GM18520 (cell line): ENCODE results near the gene MFNG.

ENCODE experiments used
- ATAC-seq: cut with Tn5 transposase; IDR thresholded peaks from one replicate; pipeline ENCODE4 v1.9.1; 2021; ENCODE audit not compliant: unreplicated experiment

The MFNG gene

DNA sequence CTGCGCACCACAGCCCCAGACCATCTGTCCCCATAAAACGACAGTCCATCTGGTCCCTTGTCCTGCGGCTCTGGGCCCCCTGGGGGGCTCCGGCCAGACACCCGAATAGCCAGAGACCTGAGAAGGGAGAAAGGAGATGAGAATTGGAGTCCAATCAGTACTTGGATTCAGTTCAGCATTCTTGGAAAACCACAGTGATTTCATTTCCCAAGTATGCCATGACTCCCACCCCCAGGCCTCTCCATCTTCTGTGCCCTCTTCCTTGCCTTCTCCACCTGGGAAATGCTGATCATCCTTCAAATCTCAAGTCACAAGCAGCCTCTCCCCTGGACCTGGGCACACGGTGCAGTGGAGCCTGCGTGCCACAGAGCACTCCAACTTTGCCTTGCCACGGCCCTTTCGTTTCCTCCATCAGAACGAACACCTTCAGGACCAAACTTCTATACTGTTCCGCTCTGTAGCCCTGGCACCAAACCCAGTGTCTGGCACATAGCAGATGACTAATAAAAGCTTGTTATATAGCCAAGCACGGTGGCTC lies 10.9 kb upstream of the MFNG start:
- no peak for ATAC-seq

DNA sequence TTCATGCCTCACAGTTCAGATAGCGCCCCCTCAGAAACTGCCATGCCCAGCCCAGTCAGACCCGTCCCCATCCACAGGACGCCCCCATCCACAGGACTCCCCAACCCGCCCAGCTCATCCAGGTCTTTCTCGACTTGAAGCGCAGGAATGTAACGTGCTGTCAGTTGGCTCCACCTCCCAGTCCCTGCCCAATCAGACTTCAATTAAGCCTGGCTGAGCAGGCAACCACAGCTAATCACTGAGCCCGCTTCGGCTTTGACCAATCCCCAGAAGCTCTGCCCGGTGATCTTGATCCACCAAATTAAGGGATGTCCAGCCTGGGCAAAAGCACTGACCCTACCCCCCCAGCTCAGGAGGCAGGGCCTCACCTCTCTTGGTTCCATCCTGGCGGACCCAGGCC lies 10.5 kb upstream of the MFNG start:
- ATAC-seq = no peak

GRCh38 chr22:37493979-37494378 lies 7.8 kb upstream of the MFNG start:
- no peak for ATAC-seq

DNA sequence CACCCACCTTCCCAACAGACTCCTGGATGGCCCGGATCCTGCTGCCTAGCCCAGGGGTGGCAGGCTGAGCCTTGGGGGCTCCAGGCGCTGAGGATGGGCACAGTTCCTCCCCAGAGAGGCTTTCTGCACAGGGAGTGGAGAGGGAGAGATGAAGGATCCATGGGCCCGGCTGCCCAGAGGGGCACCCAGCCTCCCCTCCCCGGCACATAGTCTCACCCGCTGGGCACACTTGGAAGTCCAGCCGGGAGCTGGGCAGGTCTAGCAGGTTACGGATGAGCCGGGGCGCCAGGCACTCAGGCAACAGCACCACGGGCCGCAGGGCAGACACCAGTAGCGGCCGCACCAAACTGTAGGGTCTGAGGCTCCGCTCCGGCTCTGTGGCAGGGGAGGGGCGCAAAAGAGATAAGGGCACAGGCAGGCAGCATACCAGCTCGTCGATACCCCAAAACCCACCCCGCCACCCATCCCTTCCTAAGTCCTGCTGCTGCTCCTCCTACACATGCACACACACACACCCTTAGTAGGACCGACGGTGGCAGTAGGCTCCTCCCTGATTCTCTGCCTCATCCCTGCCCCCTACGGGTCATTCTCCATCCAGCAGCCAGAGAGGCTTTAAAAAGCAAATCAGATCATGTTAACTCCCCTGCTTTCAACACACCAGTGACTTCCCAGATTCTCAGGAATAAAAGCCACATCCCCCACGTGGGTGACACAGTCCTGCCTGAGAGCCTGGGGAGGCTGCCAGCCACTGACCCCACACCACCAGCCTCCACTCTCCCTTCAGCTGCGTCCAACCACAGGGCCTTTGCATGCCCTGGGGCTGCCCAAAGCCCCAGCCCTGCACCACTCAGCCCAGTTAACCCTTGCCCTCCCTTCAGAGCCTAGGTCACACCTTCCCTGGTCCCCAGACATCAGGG lies 6.5 kb upstream of the MFNG start:
- ATAC-seq = no peak

DNA sequence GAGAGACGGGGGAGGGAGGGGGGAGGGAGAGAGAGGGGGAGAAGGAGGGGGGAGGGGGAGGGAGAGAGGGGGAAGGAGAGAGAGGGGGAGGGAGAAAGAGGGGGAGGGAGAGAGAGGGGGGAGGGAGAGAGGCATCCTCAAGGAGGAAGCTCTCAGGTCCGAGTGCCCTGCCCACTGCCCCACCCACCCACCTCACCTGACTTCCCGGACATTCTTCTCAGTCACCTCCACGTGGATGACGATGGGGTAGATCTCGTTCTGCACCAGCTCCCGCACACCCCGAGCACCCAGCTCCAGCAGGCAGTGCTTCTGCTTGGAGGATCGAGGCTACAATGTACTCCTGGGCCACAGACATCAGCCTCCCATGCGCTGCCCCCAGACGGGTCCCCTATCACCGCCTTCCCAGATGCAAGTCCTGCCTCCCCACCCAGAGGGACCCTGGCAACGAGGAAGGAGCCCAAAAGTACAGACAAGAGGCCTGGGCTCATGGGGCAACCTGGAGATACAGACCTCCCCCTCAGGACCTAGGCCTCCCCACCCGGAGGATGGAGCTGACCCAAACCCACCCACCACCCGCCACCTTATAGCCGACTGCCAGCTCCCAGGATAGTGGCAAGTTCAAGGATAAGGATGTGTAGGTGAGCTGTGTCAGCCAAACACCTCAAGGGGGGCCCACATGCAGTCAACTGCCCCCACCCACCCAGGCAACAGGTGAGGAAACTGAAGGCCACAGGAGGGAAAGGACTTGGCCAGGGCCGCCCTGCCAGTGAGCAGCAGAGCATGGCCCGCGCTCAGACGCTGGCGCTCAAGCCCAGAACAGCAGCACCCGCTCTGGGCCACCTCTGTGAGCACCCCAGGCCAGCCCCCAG lies 5.6 kb upstream of the MFNG start:
- no peak for ATAC-seq

DNA sequence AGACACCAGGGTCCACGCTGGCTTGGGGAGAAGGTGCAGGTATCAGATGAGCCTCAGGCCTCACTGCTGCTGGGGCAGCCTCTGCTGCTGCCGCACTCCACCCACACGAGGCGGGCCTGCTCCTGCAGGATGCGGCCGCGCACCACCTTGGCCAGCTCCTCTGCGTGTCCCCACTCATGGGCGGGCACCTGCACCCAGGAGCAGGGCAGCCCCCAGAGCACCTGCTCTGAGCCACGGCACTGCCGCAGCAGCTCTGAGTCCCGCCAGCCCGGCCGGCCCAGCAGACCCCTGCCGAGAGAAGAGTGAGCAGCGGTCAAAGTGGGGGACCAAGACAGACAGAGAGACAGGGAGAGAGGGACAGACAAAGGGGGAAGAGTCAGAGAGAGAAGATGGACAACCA lies 4.9 kb upstream of the MFNG start:
- ATAC-seq = no peak

GRCh38 chr22:37489983-37490382 lies 3.8 kb upstream of the MFNG start:
- no peak for ATAC-seq

GRCh38 chr22:37488337-37489135 lies 2.4 kb upstream of the MFNG start:
- no peak for ATAC-seq

- no peak for ATAC-seq
Measured at GRCh38 chr22:37487571-37487970, 1.4 kb upstream of the MFNG start.

- no peak for ATAC-seq
Measured at GRCh38 chr22:37487129-37487528, 945 bp upstream of the MFNG start.

DNA sequence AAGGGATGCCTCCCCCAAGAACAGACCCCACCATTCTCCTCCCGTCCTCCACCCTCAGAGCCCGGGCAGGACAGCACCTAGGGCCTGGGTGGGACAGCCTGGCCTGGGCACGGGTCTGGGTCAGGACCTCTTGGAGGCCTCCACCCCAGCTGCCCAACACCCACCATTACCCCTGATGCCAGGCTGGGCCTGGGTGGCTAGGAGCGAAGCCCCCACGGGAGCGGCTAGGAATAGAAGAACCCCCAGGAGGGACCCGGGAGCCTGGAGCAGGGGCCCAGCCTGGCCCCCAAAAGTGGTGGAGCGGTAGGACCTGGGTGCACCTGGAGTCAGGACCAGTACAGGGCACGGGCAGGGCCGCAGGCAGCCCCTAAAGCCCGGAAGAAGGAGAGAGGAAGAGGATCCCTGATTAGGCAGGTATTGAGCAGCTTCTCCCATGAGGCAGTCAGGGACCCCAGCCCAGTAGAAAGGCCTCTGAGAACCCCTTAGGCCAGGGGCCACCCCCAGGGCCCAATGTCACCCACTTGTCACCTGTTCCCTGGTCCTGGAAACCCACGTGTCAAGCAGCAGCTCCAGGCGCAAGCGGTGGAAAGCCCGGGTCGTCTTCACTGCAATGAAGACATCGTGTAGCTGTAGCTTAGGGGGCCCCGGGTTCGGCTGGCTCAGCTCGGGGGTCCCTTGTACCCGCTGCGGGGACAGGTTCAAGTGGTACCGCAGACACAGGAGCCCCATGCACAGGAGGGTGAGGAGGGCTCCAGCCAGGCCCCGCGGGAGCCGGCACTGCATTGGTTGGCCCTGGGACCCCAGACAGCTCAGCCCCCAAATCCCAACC lies 575 bp downstream of the MFNG start:
- no peak for ATAC-seq

- ATAC-seq = no peak
Measured at GRCh38 chr22:37484480-37485394, 1.4 kb downstream of the MFNG start.

GRCh38 chr22:37483050-37483449 lies 3.1 kb downstream of the MFNG start:
- ATAC-seq = no peak

- no peak for ATAC-seq
Measured at GRCh38 chr22:37482244-37482643, 3.9 kb downstream of the MFNG start.

DNA sequence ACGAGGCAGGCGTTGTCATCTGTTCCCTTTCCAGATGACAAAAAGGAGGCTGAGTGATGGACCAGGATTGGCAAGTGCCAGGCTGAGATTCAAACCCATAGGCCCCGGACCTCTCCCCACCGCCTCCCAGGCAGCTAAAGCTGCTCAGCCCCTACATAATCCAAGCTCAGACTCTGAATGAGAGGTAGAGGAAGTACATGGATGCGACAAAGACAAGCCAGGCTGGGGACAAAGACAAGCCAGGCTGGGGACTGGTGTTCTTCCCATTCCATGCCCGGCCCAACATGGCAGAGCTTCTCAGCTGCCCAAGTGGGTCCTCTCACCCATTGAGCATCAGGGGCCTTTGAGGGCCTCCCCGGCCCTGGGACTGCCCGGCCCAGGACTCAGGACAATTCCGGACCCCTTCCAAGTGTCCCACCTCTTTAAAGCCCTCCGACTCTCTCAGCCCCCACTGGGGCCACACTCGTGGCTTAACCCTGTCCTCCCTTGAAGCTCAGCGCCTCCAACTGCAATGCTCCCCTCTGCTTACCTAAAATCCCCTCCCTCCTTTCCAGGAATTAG lies 4.8 kb downstream of the MFNG start:
- ATAC-seq = no peak

DNA sequence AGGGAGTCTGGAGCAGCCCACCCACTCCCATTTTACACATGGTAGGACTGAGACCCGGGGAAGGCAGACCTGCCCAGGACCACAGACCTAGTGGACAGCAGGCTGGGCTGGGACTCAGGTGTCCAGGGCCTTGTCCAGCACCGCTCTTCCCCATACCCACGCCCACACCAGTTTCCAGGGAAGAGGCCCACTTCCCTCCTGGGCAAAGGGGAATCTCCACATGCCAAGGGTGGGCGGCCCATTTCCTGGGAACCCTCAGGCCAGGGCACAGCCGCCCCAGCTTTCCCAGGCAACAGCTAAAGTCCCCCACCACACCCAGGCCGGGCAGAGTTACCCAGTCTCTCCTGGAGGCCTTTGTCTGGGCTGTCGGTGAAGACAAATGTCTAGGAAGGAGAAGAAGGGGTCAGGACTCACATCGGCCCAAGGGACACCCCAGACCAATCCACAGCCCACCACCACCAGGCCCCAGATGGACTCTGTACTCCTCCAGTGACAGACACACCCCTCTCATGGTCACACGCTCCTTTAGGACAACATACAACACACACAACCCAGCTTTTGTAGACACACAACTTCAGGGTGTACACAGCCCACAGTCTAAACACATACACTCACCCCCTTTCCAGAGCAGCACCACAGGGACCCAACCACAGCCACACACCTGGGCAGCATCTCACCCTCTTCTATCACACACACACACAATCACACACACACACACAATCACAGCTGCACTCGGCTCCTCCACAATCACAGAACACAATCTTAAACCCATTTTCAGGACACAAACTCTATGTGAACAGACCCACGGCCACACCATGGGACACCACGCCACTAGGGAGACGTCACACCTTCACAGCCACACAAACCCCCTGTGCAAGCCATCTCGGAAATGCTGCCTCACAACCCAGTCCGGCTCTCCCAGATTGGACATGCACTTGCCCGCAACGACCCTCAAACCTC lies 5.5 kb downstream of the MFNG start:
- no peak for ATAC-seq

DNA sequence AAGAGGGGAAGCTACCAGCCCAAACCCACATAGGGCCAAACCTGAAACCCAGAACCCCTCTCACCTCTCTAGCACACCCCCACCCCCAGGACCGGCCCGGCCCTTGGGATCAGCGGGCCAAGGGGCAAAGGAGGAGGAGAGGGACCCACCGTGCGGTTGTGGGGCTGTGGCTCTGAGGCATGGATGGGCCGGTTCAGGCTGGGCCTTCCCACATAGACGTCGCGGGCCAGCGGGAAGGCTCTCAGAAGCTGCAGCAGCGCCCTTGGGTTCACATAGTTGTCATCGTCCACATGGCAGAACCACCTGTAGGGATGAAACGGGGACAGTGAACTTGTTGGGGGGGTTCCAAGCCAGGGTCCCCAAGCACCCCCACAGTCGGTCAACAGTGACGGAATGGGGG lies 7.0 kb downstream of the MFNG start:
- no peak for ATAC-seq
